A673 (cell line): ENCODE data around the gene HOXA3. TPM values are rescaled to one million over a fixed set of nuclear protein-coding genes. Genes with fewer than 3 reads are reported as not detected.

ENCODE experiments used
- BruUV-seq: library from RNA; stranded (reverse); fragments of 400-500 nt; replicated peaks from 2 replicates; lab custom pipeline; 2021; lab: Mats Ljungman, UMichigan
- CTCF ChIA-PET: fragments of 300-600 bp; sonication (Branson Sonifier 250); formaldehyde crosslinking; loops from one replicate; lab custom pipeline; 2022; ENCODE audit warnings: antibody characterized with exemption; lab: Charles Lee
- POLR2A ChIA-PET: fragments of 300-600 bp; sonication (Branson Sonifier 250); formaldehyde crosslinking; loops from one replicate; lab custom pipeline; 2022; ENCODE audit warnings: antibody characterized with exemption; ENCODE audit not compliant: low non-redundant PET; lab: Charles Lee
- DNase-seq: peaks from one replicate; pipeline ENCODE4 v3.0.0-alpha.2; 2015; ENCODE audit warnings: low spot score
- H3K27ac ChIP-seq: fragments of 200-600 bp; sonication (generic); 2 replicates; pipeline ENCODE4 v1.5.1; 2016; ENCODE audit warnings: mixed run types, low read depth, mild to moderate bottlenecking, mixed read lengths, antibody characterized with exemption, low read length; ENCODE audit not compliant: poor library complexity, severe bottlenecking
- H3K27me3 ChIP-seq: fragments of 200-600 bp; sonication (generic); replicated peaks from 2 replicates; pipeline ENCODE4 v1.6.1; 2017; ENCODE audit warnings: mixed run types, low read depth, mild to moderate bottlenecking, mixed read lengths, antibody characterized with exemption, low read length; ENCODE audit not compliant: insufficient read depth, poor library complexity
- H3K36me3 ChIP-seq: fragments of 200-600 bp; sonication (generic); 2 replicates; pipeline ENCODE4 v1.6.1; 2016; ENCODE audit warnings: mixed run types, mild to moderate bottlenecking, mixed read lengths, antibody characterized with exemption, low read length; ENCODE audit not compliant: insufficient read depth, poor library complexity, severe bottlenecking
- H3K4me1 ChIP-seq: fragments of 200-600 bp; sonication (generic); 2 replicates; pipeline ENCODE4 v1.6.1; 2017; ENCODE audit warnings: mixed run types, mild to moderate bottlenecking, mixed read lengths, antibody characterized with exemption, low read length; ENCODE audit not compliant: insufficient read depth, poor library complexity, severe bottlenecking
- H3K4me3 ChIP-seq: fragments of 200-600 bp; sonication (generic); 2 replicates; pipeline ENCODE4 v1.5.1; 2016; ENCODE audit warnings: low read depth, mixed run types, mild to moderate bottlenecking, mixed read lengths, low read length; ENCODE audit not compliant: poor library complexity, severe bottlenecking
- H3K9me3 ChIP-seq: fragments of 200-600 bp; sonication (generic); 2 replicates; pipeline ENCODE4 v1.6.1; 2016; ENCODE audit warnings: mixed run types, low read depth, mild to moderate bottlenecking, mixed read lengths, antibody characterized with exemption, low read length; ENCODE audit not compliant: poor library complexity, severe bottlenecking
- EZH2 ChIP-seq: fragments of 200-600 bp; sonication (generic); IDR thresholded peaks from 2 replicates; pipeline ENCODE4 v1.6.1; 2017; ENCODE audit warnings: borderline replicate concordance, low read depth, mild to moderate bottlenecking, mixed read lengths, antibody characterized with exemption, low read length; ENCODE audit not compliant: poor library complexity, severe bottlenecking
- intact Hi-C: fragments of 100-400 bp; cut with micrococcal nuclease; formaldehyde crosslinking; loops from one replicate; pipeline ENCODE4 v1.10.0; 2022; ENCODE audit not compliant: unreplicated experiment
- total RNA-seq: library from RNA; stranded (reverse); gene quantifications from 2 replicates; pipeline ENCODE4 v1.2.3, GENCODE V29; 2021
- TF ChIP-seq, protein P1 (sequence below): fragments of 300-800, 200-600 bp; sonication (generic); conservative IDR thresholded peaks from 2 replicates; pipeline ENCODE4 v1.5.1; 2017; ENCODE audit warnings: low read depth, mild to moderate bottlenecking, antibody characterized with exemption, low read length, moderate library complexity, mixed read lengths

The HOXA3 gene
- total RNA-seq, 1 experiment from 2014 or later, result not detected

DNA sequence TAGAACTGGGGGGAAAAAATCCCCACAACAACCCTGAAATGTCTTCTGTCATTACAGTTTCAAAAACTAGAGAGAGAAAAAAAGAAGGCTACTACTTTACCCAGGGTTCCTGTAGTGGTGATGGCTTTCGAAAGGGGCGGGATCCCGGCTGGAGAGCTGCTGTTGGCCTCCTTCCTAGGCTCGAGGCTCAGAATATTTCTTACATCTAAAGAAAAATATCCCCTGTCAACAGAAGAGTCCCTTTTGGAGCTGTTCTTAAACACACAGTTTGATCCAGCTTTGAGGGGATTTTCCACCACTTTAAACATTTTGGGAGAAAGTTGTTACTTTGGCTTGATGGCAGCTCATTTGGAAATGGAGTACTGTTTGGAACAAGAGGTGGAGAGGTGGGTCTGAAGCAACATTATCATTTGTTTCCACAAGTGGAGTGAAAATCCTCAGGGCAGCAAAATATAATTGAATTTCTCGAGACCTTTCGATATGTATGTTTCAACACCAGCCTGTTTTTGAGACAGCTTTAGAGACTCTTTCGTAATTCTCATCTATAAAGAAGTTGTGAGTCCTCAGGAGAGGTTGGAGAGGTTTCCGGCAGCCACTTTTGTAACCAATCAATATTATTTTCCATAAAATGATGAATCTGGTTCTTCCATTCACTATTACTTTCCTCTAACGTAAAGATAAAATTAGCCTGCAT is 42.5 kb upstream of the HOXA3 start:
- Histone ChIP-seq H3K27me3 (peaks cover 96% of the 10 kb centered on the region), H3K4me3 (no peak overlapping the region), H3K4me1 (no peaks in the 10 kb centered on the region), H3K9me3 (no peaks in the 10 kb centered on the region), H3K27ac (no peak overlapping the region), H3K36me3 (no peaks in the 10 kb centered on the region)
- intact Hi-C loops, result loop anchor here (1.0 to 5.0 kb wide), 4 partner anchors 382 to 902 kb away; no protein-coding TSS in a partner anchor
- TF ChIP-seq, protein P1, sequence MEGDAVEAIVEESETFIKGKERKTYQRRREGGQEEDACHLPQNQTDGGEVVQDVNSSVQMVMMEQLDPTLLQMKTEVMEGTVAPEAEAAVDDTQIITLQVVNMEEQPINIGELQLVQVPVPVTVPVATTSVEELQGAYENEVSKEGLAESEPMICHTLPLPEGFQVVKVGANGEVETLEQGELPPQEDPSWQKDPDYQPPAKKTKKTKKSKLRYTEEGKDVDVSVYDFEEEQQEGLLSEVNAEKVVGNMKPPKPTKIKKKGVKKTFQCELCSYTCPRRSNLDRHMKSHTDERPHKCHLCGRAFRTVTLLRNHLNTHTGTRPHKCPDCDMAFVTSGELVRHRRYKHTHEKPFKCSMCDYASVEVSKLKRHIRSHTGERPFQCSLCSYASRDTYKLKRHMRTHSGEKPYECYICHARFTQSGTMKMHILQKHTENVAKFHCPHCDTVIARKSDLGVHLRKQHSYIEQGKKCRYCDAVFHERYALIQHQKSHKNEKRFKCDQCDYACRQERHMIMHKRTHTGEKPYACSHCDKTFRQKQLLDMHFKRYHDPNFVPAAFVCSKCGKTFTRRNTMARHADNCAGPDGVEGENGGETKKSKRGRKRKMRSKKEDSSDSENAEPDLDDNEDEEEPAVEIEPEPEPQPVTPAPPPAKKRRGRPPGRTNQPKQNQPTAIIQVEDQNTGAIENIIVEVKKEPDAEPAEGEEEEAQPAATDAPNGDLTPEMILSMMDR, result no peak
- TF ChIP-seq EZH2, result peak; percentile 26
- DNase-seq, result no peak
- ChIA-PET CTCF (interaction anchor here (1.7 kb wide), 2 partner anchors 8 to 411 kb away, joined by 4 to 6 read pairs; no protein-coding TSS in a partner anchor), POLR2A (no interaction called here)
- BruUV-seq, result no TSS peak

DNA sequence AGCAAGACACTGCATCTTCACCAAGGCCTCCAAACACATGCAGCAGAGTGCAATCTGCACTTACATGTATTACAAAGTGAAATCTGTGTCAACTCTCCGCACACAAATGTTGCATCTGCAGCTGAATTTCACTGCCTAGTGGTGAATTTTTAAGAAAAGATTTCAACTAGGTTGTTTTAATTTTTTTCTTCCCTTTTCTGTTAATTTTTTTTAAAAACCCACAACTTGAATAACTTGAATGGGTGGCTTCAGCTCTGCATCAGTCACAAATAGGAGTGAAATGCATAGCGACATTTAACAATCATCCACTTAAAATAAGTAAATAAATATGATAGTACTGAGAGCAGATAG is 41.6 kb upstream of the HOXA3 start:
- CTCF ChIA-PET, result no interaction called here
- Histone ChIP-seq H3K4me1 (no peaks in the 10 kb centered on the region), H3K36me3 (no peaks in the 10 kb centered on the region), H3K27me3 (peaks cover 99% of the 10 kb centered on the region), H3K27ac (no peak overlapping the region), H3K9me3 (no peaks in the 10 kb centered on the region), H3K4me3 (no peak overlapping the region)
- BruUV-seq, result no TSS peak
- intact Hi-C loops, result no loop called here
- POLR2A ChIA-PET, result no interaction called here
- TF ChIP-seq, protein P1, result no peak
- TF ChIP-seq EZH2, result no peak
- DNase-seq, result no peak

DNA sequence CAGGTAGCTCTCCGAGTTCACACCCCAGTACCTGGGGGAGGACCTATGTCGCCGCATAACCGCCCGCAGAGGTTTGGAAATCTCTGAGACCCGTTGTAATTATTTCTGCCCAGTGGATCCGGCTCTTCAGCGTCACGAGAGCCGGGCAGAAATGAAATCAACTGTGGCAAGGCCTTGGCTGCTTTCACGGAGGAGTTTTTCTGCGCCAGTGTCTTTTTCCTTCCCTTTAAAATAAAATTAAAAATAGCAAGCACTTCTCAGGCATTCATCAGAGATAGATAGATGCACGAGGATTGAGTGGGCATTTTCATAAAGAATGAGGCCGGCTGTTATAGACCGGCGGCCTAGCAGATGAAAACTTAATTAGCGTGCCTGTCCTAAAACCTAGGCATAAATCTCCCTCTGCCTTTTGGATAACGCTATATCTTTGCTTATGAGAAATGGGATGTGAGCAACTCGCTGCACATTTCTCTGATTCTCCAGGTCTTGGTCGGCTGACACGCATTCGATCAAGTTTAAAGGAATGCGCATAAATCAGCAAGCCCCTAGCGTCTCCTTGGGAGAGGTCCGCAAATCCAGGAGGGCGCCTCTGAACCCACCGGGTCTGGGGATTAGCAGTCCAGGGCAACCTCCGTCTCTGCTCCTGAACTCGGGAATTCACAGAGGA is 41.1 kb upstream of the HOXA3 start:
- POLR2A ChIA-PET, result no interaction called here
- TF ChIP-seq EZH2, result peak; percentile 27
- TF ChIP-seq, protein P1, result no peak
- no peak for DNase-seq
- CTCF ChIA-PET, result no interaction called here
- no peak overlapping the region for H3K4me3 ChIP-seq
- BruUV-seq, result no TSS peak
- no peaks in the 10 kb centered on the region for H3K9me3 ChIP-seq
- H3K27ac ChIP-seq, result no peak overlapping the region
- no peaks in the 10 kb centered on the region for H3K36me3 ChIP-seq
- H3K4me1 ChIP-seq, result no peaks in the 10 kb centered on the region
- H3K27me3 ChIP-seq, result peaks cover 99% of the 10 kb centered on the region
- intact Hi-C loops, result no loop called here
